Measurements from ENCODE around the gene USP12. TPM values are rescaled to one million over a fixed set of nuclear protein-coding genes. Genes with fewer than 3 reads are reported as not detected.

The USP12 gene
- total RNA-seq, 4 donors from 2014 or later: 22.5 to 42.3 (median 31.4) TPM

- no peak for TF ChIP-seq CTCF (IDR thresholded peaks at IDR 0.05)
- DNase-seq (ENCODE audit: low spot score) (no peak), ATAC-seq (ENCODE audit: low FRiP score) (no peak)
Measured at GRCh38 chr13:27139565-27139964, 32.0 kb downstream of the USP12 start.

GRCh38 chr13:27138457-27139093 lies 33.0 kb downstream of the USP12 start:
- DNase-seq (ENCODE audit: low spot score): no peak
- no peak for ATAC-seq (ENCODE audit: low FRiP score)
- TF ChIP-seq CTCF (IDR thresholded peaks at IDR 0.05): no peak

GRCh38 chr13:27137759-27138158 lies 33.9 kb downstream of the USP12 start:
- ATAC-seq (ENCODE audit: low FRiP score): no peak
- TF ChIP-seq CTCF (IDR thresholded peaks at IDR 0.05): no peak
- DNase-seq (ENCODE audit: low spot score): no peak

- DNase-seq (ENCODE audit: low spot score) (no peak), ATAC-seq (ENCODE audit: low FRiP score) (no peak)
Measured at GRCh38 chr13:27135023-27135422, 36.6 kb downstream of the USP12 start.

GRCh38 chr13:27133889-27134288 lies 37.7 kb downstream of the USP12 start:
- ATAC-seq (ENCODE audit: low FRiP score) (no peak), DNase-seq (ENCODE audit: low spot score) (no peak)
- TF ChIP-seq CTCF (IDR thresholded peaks at IDR 0.05): no peak

More at GRCh38 chr13:27135023-27135422, 36.6 kb downstream of the USP12 start:
- no peak for TF ChIP-seq CTCF (IDR thresholded peaks at IDR 0.05)

- TF ChIP-seq CTCF (IDR thresholded peaks at IDR 0.05): no peak
- DNase-seq (ENCODE audit: low spot score) (no peak), ATAC-seq (ENCODE audit: low FRiP score) (no peak)
Measured at GRCh38 chr13:27132538-27132937, 39.1 kb downstream of the USP12 start.

GRCh38 chr13:27131906-27132305 lies 39.7 kb downstream of the USP12 start:
- no peak for DNase-seq (ENCODE audit: low spot score)
- TF ChIP-seq CTCF (IDR thresholded peaks at IDR 0.05): no peak
- no peak for ATAC-seq (ENCODE audit: low FRiP score)
